ENCODE data around the gene IRS2.

Gene IRS2

DNA sequence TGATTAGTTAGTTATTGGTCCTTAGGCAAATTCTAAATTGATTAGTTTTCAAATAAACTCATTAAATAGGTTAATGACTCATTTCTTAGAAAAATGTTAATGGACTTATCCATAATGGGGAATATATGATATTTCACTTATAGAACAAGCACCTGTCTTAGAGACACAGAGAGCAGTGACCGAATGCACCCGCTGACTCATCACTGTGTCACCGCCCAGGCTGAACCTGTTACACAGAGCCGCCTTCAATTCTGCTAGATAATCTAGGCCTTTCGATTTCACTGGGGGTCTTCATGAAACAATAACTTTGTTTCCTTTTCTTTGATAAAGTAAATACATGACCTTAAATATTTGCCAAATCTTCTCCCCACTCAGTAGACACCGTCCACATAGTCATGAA is 13.1 kb downstream of the IRS2 start:
- DNase-seq (ENCODE audit: extremely low spot score) = no peak
- POLR2A ChIA-PET = no interaction called here
- no peak for TF ChIP-seq CTCF (IDR thresholded peaks at IDR 0.05; ENCODE audit: control extremely low read depth, extremely low read depth, low read depth, missing control alignments)
- CTCF ChIA-PET = no interaction called here

- no peak for TF ChIP-seq CTCF (IDR thresholded peaks at IDR 0.05; ENCODE audit: control extremely low read depth, extremely low read depth, low read depth, missing control alignments)
Measured at GRCh38 chr13:109771926-109772325, 14.5 kb downstream of the IRS2 start.

GRCh38 chr13:109770436-109770835 is 15.9 kb downstream of the IRS2 start:
- TF ChIP-seq CTCF (IDR thresholded peaks at IDR 0.05; ENCODE audit: control extremely low read depth, extremely low read depth, low read depth, missing control alignments) = no peak
- POLR2A ChIA-PET = no interaction called here
- CTCF ChIA-PET = interaction anchor here (1.2 to 1.4 kb wide), 2 partner anchors 17 to 21 kb away, joined by 3 read pairs; no protein-coding TSS in a partner anchor
- no peak for DNase-seq (ENCODE audit: extremely low spot score)

More at GRCh38 chr13:109771926-109772325, 14.5 kb downstream of the IRS2 start:
- ChIA-PET POLR2A (no interaction called here), CTCF (interaction anchor here (1.4 kb wide), 1 partner anchor 18 kb away, joined by 3 read pairs; no protein-coding TSS in a partner anchor)
- no peak for DNase-seq (ENCODE audit: extremely low spot score)

DNA sequence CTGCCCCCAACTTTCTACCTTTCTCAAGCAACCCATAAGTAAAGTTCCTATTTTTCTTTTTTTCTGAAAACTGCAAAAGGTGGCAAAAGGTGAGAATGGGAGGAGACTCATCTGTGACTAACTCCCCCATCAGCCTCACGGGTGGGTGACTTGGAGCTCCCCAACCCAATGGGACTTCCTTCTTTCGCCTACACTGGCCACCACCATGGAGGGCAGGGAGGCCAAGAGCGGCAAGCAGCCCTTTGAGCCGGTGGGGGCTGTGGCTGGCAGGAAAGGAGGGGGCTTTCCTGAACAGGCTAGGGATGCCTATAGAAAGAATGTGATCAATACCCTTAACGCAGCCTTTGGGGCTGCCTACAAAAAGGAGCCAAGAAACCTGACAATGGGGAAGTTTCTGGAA is 16.5 kb downstream of the IRS2 start:
- DNase-seq (ENCODE audit: extremely low spot score) = no peak
- TF ChIP-seq CTCF (IDR thresholded peaks at IDR 0.05; ENCODE audit: control extremely low read depth, extremely low read depth, low read depth, missing control alignments) = no peak
- ChIA-PET CTCF (no interaction called here), POLR2A (no interaction called here)

DNA sequence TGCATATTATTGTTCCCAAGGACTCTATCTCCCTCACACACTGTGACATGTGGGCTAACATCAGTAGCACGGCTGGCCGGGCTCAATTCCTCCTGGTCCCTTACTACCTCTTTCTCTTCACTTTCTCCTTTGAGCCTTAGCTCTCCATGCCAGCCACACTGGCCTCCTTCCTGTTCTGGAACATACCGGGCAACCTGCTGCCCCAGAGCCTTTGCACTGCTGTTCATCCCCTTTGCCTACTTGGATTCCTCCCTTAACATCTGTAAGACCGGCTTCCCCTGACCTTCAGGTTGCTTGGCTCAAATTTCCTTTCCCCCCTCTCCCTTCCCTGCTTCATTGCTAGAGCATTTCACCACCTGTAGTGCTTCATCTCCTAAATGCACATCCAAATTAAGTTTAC is 17.1 kb downstream of the IRS2 start:
- no peak for DNase-seq (ENCODE audit: extremely low spot score)
- ChIA-PET POLR2A (no interaction called here), CTCF (no interaction called here)
- TF ChIP-seq CTCF (IDR thresholded peaks at IDR 0.05; ENCODE audit: control extremely low read depth, extremely low read depth, low read depth, missing control alignments) = no peak

- CTCF ChIA-PET = no interaction called here
- TF ChIP-seq CTCF (IDR thresholded peaks at IDR 0.05; ENCODE audit: control extremely low read depth, extremely low read depth, low read depth, missing control alignments) = no peak
- POLR2A ChIA-PET = no interaction called here
- no peak for DNase-seq (ENCODE audit: extremely low spot score)
Measured at GRCh38 chr13:109768616-109769015, 17.8 kb downstream of the IRS2 start.

DNA sequence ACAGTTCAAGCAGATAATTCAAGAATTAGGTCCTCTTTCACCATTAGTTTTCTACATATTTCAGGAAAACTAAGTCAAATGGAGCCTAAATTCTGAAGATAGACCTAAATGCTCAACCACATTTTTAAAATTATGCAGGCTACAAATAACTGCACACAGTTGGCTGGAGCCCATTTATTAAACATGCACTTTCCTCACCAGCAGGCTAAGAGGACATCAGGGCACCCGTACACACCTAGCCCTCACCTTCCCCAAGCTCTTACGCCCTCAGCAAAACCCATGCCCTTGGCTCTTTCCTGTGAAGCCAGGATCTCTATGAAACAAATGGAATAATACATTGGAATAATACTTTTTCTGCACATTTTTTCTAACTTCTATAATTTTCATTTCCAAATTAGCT is 18.2 kb downstream of the IRS2 start:
- ChIA-PET POLR2A (no interaction called here), CTCF (interaction anchor here (0.7 kb wide), 1 partner anchor 13 kb away, joined by 3 read pairs; no protein-coding TSS in a partner anchor)
- no peak for DNase-seq (ENCODE audit: extremely low spot score)

More for the DNA sequence above, 18.2 kb downstream of the IRS2 start:
- no peak for TF ChIP-seq CTCF (IDR thresholded peaks at IDR 0.05; ENCODE audit: control extremely low read depth, extremely low read depth, low read depth, missing control alignments)
